Right lobe of liver (tissue), 4 donors: ENCODE measurements around the gene TMEM229A.

ENCODE experiments used
- CTCF ChIP-seq, 4 donors: fragments of 200-600 bp in 3 of 4; fragments of 450-650 bp in 1 of 4; IDR thresholded peaks; one replicate each; pipeline versions ENCODE4 v1.5.1 to v1.8.0; 2016 to 2022; ENCODE audit warnings: antibody characterized with exemption in 4 of 4, mild to moderate bottlenecking in 2 of 4
- POLR2A ChIP-seq: fragments of 450-650 bp; IDR thresholded peaks from one replicate; pipeline ENCODE4 v1.6.1; 2017; ENCODE audit warnings: antibody characterized with exemption, mild to moderate bottlenecking
- donor health status: DM: no; HTN: no; CAD: no.
- donor health status: DM: no; HTN: no; CAD: no.
- donor health status: DM: no; HTN: yes; CAD: no.

DNA sequence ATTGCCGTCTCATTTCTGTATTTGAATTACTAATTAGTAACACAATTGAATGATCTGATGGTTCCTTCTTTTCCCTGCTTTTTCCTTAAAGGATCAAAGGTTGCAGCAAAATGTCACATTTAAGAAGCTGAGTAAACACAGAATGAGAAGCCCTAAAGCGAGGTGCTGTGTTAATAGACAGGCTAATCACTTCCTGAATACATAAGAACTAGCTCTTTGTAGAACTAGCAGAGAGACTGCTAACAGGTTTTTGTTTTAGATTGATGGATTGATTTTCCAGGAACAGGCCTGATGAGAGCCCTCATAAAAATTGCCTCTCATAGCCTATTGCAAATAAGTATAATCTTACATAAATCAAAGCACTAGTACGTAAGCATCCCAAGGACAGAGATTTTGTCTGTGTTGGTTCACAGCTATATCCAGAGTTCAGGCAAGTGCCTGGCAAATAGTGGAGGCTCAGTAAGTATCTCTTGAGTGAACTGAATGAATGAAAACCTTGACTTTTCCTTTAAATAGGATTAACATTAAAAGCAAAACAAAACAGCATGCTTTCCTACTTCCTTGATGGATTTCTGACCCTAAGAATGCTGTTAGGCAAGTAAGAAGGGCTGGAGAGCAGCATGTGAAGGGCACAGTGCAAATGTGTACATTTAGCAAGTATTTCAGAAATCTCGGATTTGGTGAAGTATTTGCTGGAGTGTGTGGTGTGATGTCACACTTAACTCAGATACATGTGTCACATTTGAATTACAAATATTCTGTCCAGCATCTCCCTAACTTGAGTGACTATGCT lies 3.3 kb downstream of the TMEM229A start:
- TF ChIP-seq CTCF (IDR thresholded peaks at IDR 0.05) (no peak), POLR2A (no peak)
